Muscle of leg (tissue), 11 donors: ENCODE data around the gene SIRPB1. TPM values are rescaled to one million over a fixed set of nuclear protein-coding genes. Genes with fewer than 3 reads are reported as not detected.
A peak's percentile ranks its signal among the peaks of the same experiment; 100 is the strongest.

Experiments used
- DNase-seq: peaks from one replicate; pipeline ENCODE4 v3.0.0; 2013
- H3K27ac ChIP-seq: one replicate; pipeline ENCODE4 v1.5.1; 2013; ENCODE audit warnings: mild to moderate bottlenecking, low read length, control low read depth
- H3K27me3 ChIP-seq: one replicate; pipeline ENCODE4 v1.6.1; 2013; ENCODE audit warnings: low read length; ENCODE audit not compliant: control insufficient read depth, insufficient read depth
- H3K36me3 ChIP-seq: one replicate; pipeline ENCODE4 v1.6.1; 2013; ENCODE audit warnings: low read length; ENCODE audit not compliant: control insufficient read depth, insufficient read depth
- H3K4me1 ChIP-seq: one replicate; pipeline ENCODE4 v1.6.1; 2013; ENCODE audit warnings: low read length; ENCODE audit not compliant: control insufficient read depth, insufficient read depth
- H3K4me3 ChIP-seq: one replicate; pipeline ENCODE4 v1.5.1; 2013; ENCODE audit warnings: low read length, control low read depth
- H3K9me3 ChIP-seq: replicated peaks from 2 replicates; pipeline ENCODE4 v1.6.1; 2013; ENCODE audit warnings: low read depth, low read length; ENCODE audit not compliant: control insufficient read depth
- WGBS: methylation state at CpG from one replicate; pipeline ENCODE4 v1.1.5; 2013; ENCODE audit warnings: missing lambda C conversion rate; ENCODE audit not compliant: insufficient coverage; 5-methylcytosine and 5-hydroxymethylcytosine counted together
- polyA plus RNA-seq, 8 donors: library from polyadenylated mRNA; unstranded; fragments of 120-200 nt; gene quantifications; one replicate each; pipeline versions ENCODE4 v1.2.1 to v1.2.3, GENCODE V29; 2013; ENCODE audit warnings: inconsistent platforms in 1 of 8, low replicate concordance in 1 of 8; ENCODE audit not compliant: insufficient read length in 8 of 8, insufficient read depth in 1 of 8
- total RNA-seq: library from RNA; stranded (reverse); fragments of 120-200 nt; gene quantifications from one replicate; pipeline ENCODE4 v1.2.4, GENCODE V29; 2013

Gene SIRPB1
- total and polyA plus RNA-seq, 9 donors, result 0.13 to 4.3 (median 1.6) TPM

GRCh38 chr20:1628621-1629020, 8.8 kb upstream of the SIRPB1 start:
- Histone ChIP-seq H3K4me1 (no peaks in the 10 kb centered on the region), H3K27ac (no peak overlapping the region), H3K4me3 (no peak overlapping the region), H3K27me3 (no peaks in the 10 kb centered on the region), H3K36me3 (no peaks in the 10 kb centered on the region), H3K9me3 (no peaks in the 10 kb centered on the region)
- 80% methylated on average over 3 of the region's 5 CpGs for WGBS
- DNase-seq, result no peak

- Histone ChIP-seq H3K9me3 (no peaks in the 10 kb centered on the region), H3K4me3 (no peak overlapping the region), H3K27ac (no peak overlapping the region), H3K36me3 (no peaks in the 10 kb centered on the region), H3K4me1 (no peaks in the 10 kb centered on the region), H3K27me3 (no peaks in the 10 kb centered on the region)
- 78% methylated on average over 1 of the region's 2 CpGs for WGBS
- DNase-seq, result no peak
Measured at GRCh38 chr20:1627200-1627550, 7.4 kb upstream of the SIRPB1 start.

- DNase-seq, result no peak
- no peaks in the 10 kb centered on the region for H3K27me3 ChIP-seq
- WGBS, result 57% methylated on average over 3 of the region's 3 CpGs
Measured at GRCh38 chr20:1626528-1627199, 6.9 kb upstream of the SIRPB1 start.

GRCh38 chr20:1625083-1625690, 5.4 kb upstream of the SIRPB1 start:
- H3K4me1 ChIP-seq, result no peaks in the 10 kb centered on the region
- no peak overlapping the region for H3K4me3 ChIP-seq
- no peaks in the 10 kb centered on the region for H3K9me3 ChIP-seq
- no peak overlapping the region for H3K27ac ChIP-seq
- no peak for DNase-seq
- no peaks in the 10 kb centered on the region for H3K36me3 ChIP-seq
- WGBS, result no CpG with 5 or more reads among the region's 2 CpGs
- no peaks in the 10 kb centered on the region for H3K27me3 ChIP-seq

More at GRCh38 chr20:1626528-1627199, 6.9 kb upstream of the SIRPB1 start:
- Histone ChIP-seq H3K36me3 (no peaks in the 10 kb centered on the region), H3K9me3 (no peaks in the 10 kb centered on the region), H3K27ac (no peak overlapping the region), H3K4me1 (no peaks in the 10 kb centered on the region), H3K4me3 (no peak overlapping the region)

- Histone ChIP-seq H3K27me3 (no peaks in the 10 kb centered on the region), H3K4me1 (no peaks in the 10 kb centered on the region), H3K36me3 (no peaks in the 10 kb centered on the region), H3K9me3 (peaks cover 4% of the 10 kb centered on the region), H3K27ac (no peak overlapping the region), H3K4me3 (no peak overlapping the region)
- peak; percentile 36 for DNase-seq
- WGBS, result 94% methylated on average over 9 of the region's 14 CpGs
Measured at GRCh38 chr20:1623501-1624205, 3.8 kb upstream of the SIRPB1 start.

GRCh38 chr20:1622450-1622849, 2.6 kb upstream of the SIRPB1 start:
- no peak for DNase-seq
- no peaks in the 10 kb centered on the region for H3K36me3 ChIP-seq
- no peak overlapping the region for H3K4me3 ChIP-seq
- H3K9me3 ChIP-seq, result peaks cover 4% of the 10 kb centered on the region
- H3K27me3 ChIP-seq, result no peaks in the 10 kb centered on the region
- no CpG with 5 or more reads among the region's 1 CpG for WGBS
- H3K27ac ChIP-seq, result no peak overlapping the region
- H3K4me1 ChIP-seq, result no peaks in the 10 kb centered on the region

- no peak for DNase-seq
- Histone ChIP-seq H3K4me3 (no peak overlapping the region), H3K4me1 (no peaks in the 10 kb centered on the region), H3K36me3 (no peaks in the 10 kb centered on the region), H3K27me3 (no peaks in the 10 kb centered on the region), H3K9me3 (peaks cover 4% of the 10 kb centered on the region), H3K27ac (no peak overlapping the region)
- WGBS, result no CpG with 5 or more reads among the region's 1 CpG
Measured at GRCh38 chr20:1621316-1621715, 1.5 kb upstream of the SIRPB1 start.

GRCh38 chr20:1618954-1619540, 762 bp downstream of the SIRPB1 start:
- no peak for DNase-seq
- Histone ChIP-seq H3K4me3 (no peak overlapping the region), H3K36me3 (no peaks in the 10 kb centered on the region), H3K9me3 (peaks cover 4% of the 10 kb centered on the region), H3K4me1 (no peaks in the 10 kb centered on the region), H3K27me3 (no peaks in the 10 kb centered on the region), H3K27ac (no peak overlapping the region)

- no peaks in the 10 kb centered on the region for H3K27me3 ChIP-seq
- no peaks in the 10 kb centered on the region for H3K4me1 ChIP-seq
- H3K27ac ChIP-seq, result no peak overlapping the region
- H3K36me3 ChIP-seq, result no peaks in the 10 kb centered on the region
- H3K4me3 ChIP-seq, result no peak overlapping the region
- DNase-seq, result no peak
- peaks cover 4% of the 10 kb centered on the region for H3K9me3 ChIP-seq
Measured at GRCh38 chr20:1618479-1618878, 1.3 kb downstream of the SIRPB1 start.

GRCh38 chr20:1616858-1617434, 2.9 kb downstream of the SIRPB1 start:
- no peaks in the 10 kb centered on the region for H3K27me3 ChIP-seq
- H3K4me3 ChIP-seq, result no peak overlapping the region
- H3K9me3 ChIP-seq, result peaks cover 4% of the 10 kb centered on the region
- H3K36me3 ChIP-seq, result no peaks in the 10 kb centered on the region
- DNase-seq, result no peak
- H3K4me1 ChIP-seq, result no peaks in the 10 kb centered on the region
- no peak overlapping the region for H3K27ac ChIP-seq
